ENCODE data around the gene CMAS.

The CMAS gene

GRCh38 chr12:22059976-22060647 is 14.1 kb downstream of the CMAS start:
- Mint-ChIP-seq H3K9me3 (no peaks in the 10 kb centered on the region), H3K4me1 (no peaks in the 10 kb centered on the region), H3K27ac (no peak overlapping the region), H3K27me3 (ENCODE audit: low read depth) (no peaks in the 10 kb centered on the region), H3K4me3 (no peak overlapping the region), H3K36me3 (ENCODE audit: low read depth) (peaks cover 52% of the 10 kb centered on the region)
- TF ChIP-seq CTCF (IDR thresholded peaks at IDR 0.05; ENCODE audit: unreplicated experiment in 3 of 3) = no peak

- no peaks in the 10 kb centered on the region for H3K9me3 Mint-ChIP-seq
- TF ChIP-seq CTCF (IDR thresholded peaks at IDR 0.05; ENCODE audit: unreplicated experiment in 3 of 3) = no peak
- no peak overlapping the region for H3K27ac Mint-ChIP-seq
- H3K27me3 Mint-ChIP-seq (ENCODE audit: low read depth) = no peaks in the 10 kb centered on the region
- H3K4me3 Mint-ChIP-seq = no peak overlapping the region
- H3K4me1 Mint-ChIP-seq = no peaks in the 10 kb centered on the region
- H3K36me3 Mint-ChIP-seq (ENCODE audit: low read depth) = peaks cover 51% of the 10 kb centered on the region
Observed at GRCh38 chr12:22064968-22065367, 18.9 kb downstream of the CMAS start.

- H3K4me1 Mint-ChIP-seq = no peaks in the 10 kb centered on the region
- H3K9me3 Mint-ChIP-seq = no peaks in the 10 kb centered on the region
- no peak for TF ChIP-seq CTCF (IDR thresholded peaks at IDR 0.05; ENCODE audit: unreplicated experiment in 3 of 3)
- H3K36me3 Mint-ChIP-seq (ENCODE audit: low read depth) = peaks cover 46% of the 10 kb centered on the region
- no peak overlapping the region for H3K4me3 Mint-ChIP-seq
- no peak overlapping the region for H3K27ac Mint-ChIP-seq
- H3K27me3 Mint-ChIP-seq (ENCODE audit: low read depth) = no peaks in the 10 kb centered on the region
Observed at GRCh38 chr12:22066310-22066709, 20.3 kb downstream of the CMAS start.

- H3K9me3 Mint-ChIP-seq = peaks cover 8% of the 10 kb centered on the region
- H3K27me3 Mint-ChIP-seq (ENCODE audit: low read depth) = no peaks in the 10 kb centered on the region
- TF ChIP-seq CTCF (IDR thresholded peaks at IDR 0.05; ENCODE audit: unreplicated experiment in 3 of 3) = no peak
- H3K27ac Mint-ChIP-seq = no peak overlapping the region
- no peak overlapping the region for H3K4me3 Mint-ChIP-seq
- H3K36me3 Mint-ChIP-seq (ENCODE audit: low read depth) = peaks cover 37% of the 10 kb centered on the region
- H3K4me1 Mint-ChIP-seq = no peaks in the 10 kb centered on the region
Observed at GRCh38 chr12:22069851-22070250, 23.8 kb downstream of the CMAS start.

- TF ChIP-seq CTCF (IDR thresholded peaks at IDR 0.05; ENCODE audit: unreplicated experiment in 3 of 3) = no peak
- H3K9me3 Mint-ChIP-seq = peaks cover 7% of the 10 kb centered on the region
- H3K36me3 Mint-ChIP-seq (ENCODE audit: low read depth) = no peaks in the 10 kb centered on the region
- H3K4me1 Mint-ChIP-seq = peaks cover 14% of the 10 kb centered on the region
- peak overlapping the region; percentile 2 to 19 (median 13) for H3K4me3 Mint-ChIP-seq
- H3K27me3 Mint-ChIP-seq (ENCODE audit: low read depth) = peaks cover 4% of the 10 kb centered on the region
- H3K27ac Mint-ChIP-seq = peak overlapping the region; percentile 6 to 85 (median 71)
Observed at GRCh38 chr12:22082190-22082701, 36.2 kb downstream of the CMAS start.

GRCh38 chr12:22083167-22083566 is 37.1 kb downstream of the CMAS start:
- peak; percentile 43 to 63 (median 46) for TF ChIP-seq CTCF (IDR thresholded peaks at IDR 0.05; ENCODE audit: unreplicated experiment in 3 of 3)
- Mint-ChIP-seq H3K4me3 (no peak overlapping the region), H3K4me1 (peaks cover 14% of the 10 kb centered on the region), H3K36me3 (ENCODE audit: low read depth) (no peaks in the 10 kb centered on the region), H3K27me3 (ENCODE audit: low read depth) (peaks cover 4% of the 10 kb centered on the region), H3K9me3 (peaks cover 5% of the 10 kb centered on the region), H3K27ac (no peak overlapping the region)

All from nephron (organoid).